GM19099 (cell line): Measurements from ENCODE around the gene UBE2E1.

Experiments
- POLR2A ChIP-seq: IDR thresholded peaks from 3 replicates; pipeline ENCODE4 v1.6.1; 2011; ENCODE audit warnings: low read depth; ENCODE audit not compliant: insufficient read length; ENCODE audit errors: extremely low read depth

UBE2E1 gene

GRCh38 chr3:23781051-23781450 lies 24.7 kb upstream of the UBE2E1 start:
- no peak for TF ChIP-seq POLR2A

- TF ChIP-seq POLR2A = no peak
Measured at GRCh38 chr3:23781871-23782270, 23.9 kb upstream of the UBE2E1 start.

- TF ChIP-seq POLR2A = no peak
Measured at GRCh38 chr3:23785097-23785645, 20.6 kb upstream of the UBE2E1 start.

GRCh38 chr3:23785882-23786281 lies 19.9 kb upstream of the UBE2E1 start:
- no peak for TF ChIP-seq POLR2A

GRCh38 chr3:23791678-23792077 lies 14.1 kb upstream of the UBE2E1 start:
- TF ChIP-seq POLR2A = no peak

GRCh38 chr3:23793528-23794134 lies 12.1 kb upstream of the UBE2E1 start:
- TF ChIP-seq POLR2A = no peak

- TF ChIP-seq POLR2A = no peak
Measured at GRCh38 chr3:23795096-23795495, 10.7 kb upstream of the UBE2E1 start.

- no peak for TF ChIP-seq POLR2A
Measured at GRCh38 chr3:23796518-23796917, 9.2 kb upstream of the UBE2E1 start.

GRCh38 chr3:23797491-23797890 lies 8.3 kb upstream of the UBE2E1 start:
- TF ChIP-seq POLR2A = no peak

GRCh38 chr3:23798456-23798855 lies 7.3 kb upstream of the UBE2E1 start:
- TF ChIP-seq POLR2A = no peak

- TF ChIP-seq POLR2A = no peak
Measured at GRCh38 chr3:23798876-23799275, 6.9 kb upstream of the UBE2E1 start.

GRCh38 chr3:23800731-23801130 lies 5.0 kb upstream of the UBE2E1 start:
- no peak for TF ChIP-seq POLR2A

GRCh38 chr3:23804441-23805209 lies 1.1 kb upstream of the UBE2E1 start:
- TF ChIP-seq POLR2A = no peak

GRCh38 chr3:23805210-23805632 lies 534 bp upstream of the UBE2E1 start:
- TF ChIP-seq POLR2A = no peak

- no peak for TF ChIP-seq POLR2A
Measured at GRCh38 chr3:23806534-23807423, 1.0 kb downstream of the UBE2E1 start.
